Smooth muscle cell (in vitro differentiated cells): Measurements from ENCODE around the gene L3MBTL1. TPM values are rescaled to one million over a fixed set of nuclear protein-coding genes. Genes with fewer than 3 reads are reported as not detected.

Source experiments
- DNase-seq: peaks from one replicate; lab custom pipeline; 2025; ENCODE audit not compliant: unreplicated experiment; lab: John Stamatoyannopoulos, UW
- H2AFZ ChIP-seq: fragments of 200-600 bp; sonication (generic); 2 replicates; pipeline ENCODE4 v1.6.0; 2016; ENCODE audit warnings: antibody characterized with exemption, low read depth, mild to moderate bottlenecking
- H3F3A ChIP-seq: fragments of 200-600 bp; sonication (generic); 2 replicates; pipeline ENCODE4 v1.6.0; 2017; ENCODE audit warnings: antibody characterized with exemption, low read depth
- H3K27ac ChIP-seq: fragments of 200-600 bp; sonication (generic); 2 replicates; pipeline ENCODE4 v1.5.1; 2016; ENCODE audit warnings: low read depth, mild to moderate bottlenecking
- H3K27me3 ChIP-seq: fragments of 200-600 bp; sonication (generic); 2 replicates; pipeline ENCODE4 v1.6.1; 2016; ENCODE audit warnings: low read depth, mild to moderate bottlenecking
- H3K36me3 ChIP-seq: fragments of 200-600 bp; sonication (generic); 2 replicates; pipeline ENCODE4 v1.5.1; 2016; ENCODE audit warnings: low read depth
- H3K4me1 ChIP-seq: fragments of 200-600 bp; sonication (generic); 2 replicates; pipeline ENCODE4 v1.5.1; 2016; ENCODE audit warnings: low read depth
- H3K4me2 ChIP-seq: fragments of 200-600 bp; sonication (generic); 2 replicates; pipeline ENCODE4 v1.6.0; 2016; ENCODE audit warnings: mild to moderate bottlenecking
- H3K4me3 ChIP-seq: fragments of 200-600 bp; sonication (generic); 2 replicates; pipeline ENCODE4 v1.5.1; 2016; ENCODE audit warnings: mild to moderate bottlenecking
- H3K79me2 ChIP-seq: fragments of 200-600 bp; sonication (generic); 2 replicates; pipeline ENCODE4 v1.6.0; 2016; ENCODE audit warnings: low read depth, mild to moderate bottlenecking
- H3K9ac ChIP-seq: fragments of 200-600 bp; sonication (generic); 2 replicates; pipeline ENCODE4 v1.6.0; 2016; ENCODE audit warnings: low read depth
- H3K9me3 ChIP-seq: fragments of 200-600 bp; sonication (generic); replicated peaks from 2 replicates; pipeline ENCODE4 v1.5.1; 2016; ENCODE audit warnings: low read depth
- H4K20me1 ChIP-seq: fragments of 200-600 bp; sonication (generic); 2 replicates; pipeline ENCODE4 v1.6.0; 2016; ENCODE audit warnings: low read depth
- WGBS: methylation state at CpG from one replicate; pipeline ENCODE4 v1.1.7; 2016; ENCODE audit warnings: low lambda C conversion rate; 5-methylcytosine and 5-hydroxymethylcytosine counted together
- polyA plus RNA-seq: library from polyadenylated mRNA; unstranded; fragments of >200 nt; fragmentation: Nextera tagmentation; extraction: Ambion mirVana; gene quantifications from 2 replicates; pipeline ENCODE4 v1.2.1, GENCODE V29; 2016
- total RNA-seq: library from RNA; depleted of rRNA; stranded (reverse); fragments of >200 nt; gene quantifications from 2 replicates; pipeline ENCODE4 v1.2.3, GENCODE V29; 2014
- TF ChIP-seq, protein P1 (sequence below): fragments of 200-600 bp; sonication (generic); IDR thresholded peaks from 2 replicates; pipeline ENCODE4 v1.5.1; 2017; ENCODE audit warnings: borderline replicate concordance, mild to moderate bottlenecking, antibody characterized with exemption; ENCODE audit not compliant: insufficient read depth, poor library complexity, severe bottlenecking

Gene L3MBTL1
- total and polyA plus RNA-seq, 2 experiments from 2014 or later = 7.7 to 8.9 TPM

DNA sequence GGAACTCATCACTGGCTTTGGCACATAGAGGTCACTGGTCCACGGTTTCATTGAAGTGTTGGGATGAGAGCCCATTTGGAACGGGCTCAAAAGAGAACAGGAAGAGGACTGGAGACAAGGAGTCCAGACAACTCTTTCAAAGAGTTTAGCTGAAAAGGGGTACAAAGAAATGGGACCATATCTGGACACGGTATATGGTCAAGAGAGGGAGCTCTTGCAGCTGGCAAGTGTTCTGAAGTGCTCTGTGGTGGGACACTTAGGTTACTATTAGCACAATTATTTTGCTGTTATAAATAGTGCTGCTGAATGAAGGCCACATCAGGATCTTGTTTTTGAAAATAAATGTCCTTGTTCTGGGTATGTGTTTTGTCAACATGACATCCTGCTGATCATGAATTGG lies 55.9 kb downstream of the L3MBTL1 start:
- Histone ChIP-seq H3K79me2 (no peaks in the 10 kb centered on the region), H3K9ac (no peak overlapping the region), H3K4me3 (no peak overlapping the region), H3K36me3 (no peaks in the 10 kb centered on the region), H3K27me3 (no peaks in the 10 kb centered on the region), H3K4me2 (no peak overlapping the region), H3K9me3 (no peaks in the 10 kb centered on the region), H3K4me1 (no peaks in the 10 kb centered on the region), H3K27ac (no peak overlapping the region), H3F3A (no peaks in the 10 kb centered on the region), H2AFZ (no peak overlapping the region), H4K20me1 (no peaks in the 10 kb centered on the region)
- TF ChIP-seq, protein P1, sequence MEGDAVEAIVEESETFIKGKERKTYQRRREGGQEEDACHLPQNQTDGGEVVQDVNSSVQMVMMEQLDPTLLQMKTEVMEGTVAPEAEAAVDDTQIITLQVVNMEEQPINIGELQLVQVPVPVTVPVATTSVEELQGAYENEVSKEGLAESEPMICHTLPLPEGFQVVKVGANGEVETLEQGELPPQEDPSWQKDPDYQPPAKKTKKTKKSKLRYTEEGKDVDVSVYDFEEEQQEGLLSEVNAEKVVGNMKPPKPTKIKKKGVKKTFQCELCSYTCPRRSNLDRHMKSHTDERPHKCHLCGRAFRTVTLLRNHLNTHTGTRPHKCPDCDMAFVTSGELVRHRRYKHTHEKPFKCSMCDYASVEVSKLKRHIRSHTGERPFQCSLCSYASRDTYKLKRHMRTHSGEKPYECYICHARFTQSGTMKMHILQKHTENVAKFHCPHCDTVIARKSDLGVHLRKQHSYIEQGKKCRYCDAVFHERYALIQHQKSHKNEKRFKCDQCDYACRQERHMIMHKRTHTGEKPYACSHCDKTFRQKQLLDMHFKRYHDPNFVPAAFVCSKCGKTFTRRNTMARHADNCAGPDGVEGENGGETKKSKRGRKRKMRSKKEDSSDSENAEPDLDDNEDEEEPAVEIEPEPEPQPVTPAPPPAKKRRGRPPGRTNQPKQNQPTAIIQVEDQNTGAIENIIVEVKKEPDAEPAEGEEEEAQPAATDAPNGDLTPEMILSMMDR = no peak
- 80% methylated on average over 3 of the region's 3 CpGs for WGBS
- no peak for DNase-seq

DNA sequence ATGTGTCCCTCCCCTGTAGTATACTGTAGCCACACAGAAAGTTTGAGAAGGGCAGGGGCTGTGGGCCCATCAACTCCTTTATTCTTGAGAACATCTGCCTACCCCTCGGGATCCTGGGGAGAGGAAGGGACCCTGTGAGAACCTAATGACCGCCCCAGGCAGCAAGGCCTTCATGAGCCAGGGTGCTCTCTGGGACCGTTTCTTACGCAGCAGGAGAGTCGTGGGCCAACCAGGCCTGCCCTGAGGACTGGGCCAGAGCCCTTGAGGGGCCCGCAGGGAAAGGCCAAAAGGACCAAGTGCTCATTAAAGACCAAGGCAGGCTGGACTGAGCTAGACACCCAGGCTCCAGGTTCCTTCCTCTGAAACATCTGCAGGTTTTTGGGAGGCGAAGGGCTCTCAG lies 56.5 kb downstream of the L3MBTL1 start:
- no peaks in the 10 kb centered on the region for H3K36me3 ChIP-seq
- TF ChIP-seq, protein P1 = no peak
- H3K4me2 ChIP-seq = no peak overlapping the region
- no peaks in the 10 kb centered on the region for H3K27me3 ChIP-seq
- no peak overlapping the region for H2AFZ ChIP-seq
- no peaks in the 10 kb centered on the region for H3F3A ChIP-seq
- no peaks in the 10 kb centered on the region for H3K4me1 ChIP-seq
- H3K9ac ChIP-seq = no peak overlapping the region
- 93% methylated on average over 7 of the region's 7 CpGs for WGBS
- H4K20me1 ChIP-seq = no peaks in the 10 kb centered on the region
- no peaks in the 10 kb centered on the region for H3K79me2 ChIP-seq
- DNase-seq = no peak
- H3K27ac ChIP-seq = no peak overlapping the region
- no peak overlapping the region for H3K4me3 ChIP-seq
- no peaks in the 10 kb centered on the region for H3K9me3 ChIP-seq

DNA sequence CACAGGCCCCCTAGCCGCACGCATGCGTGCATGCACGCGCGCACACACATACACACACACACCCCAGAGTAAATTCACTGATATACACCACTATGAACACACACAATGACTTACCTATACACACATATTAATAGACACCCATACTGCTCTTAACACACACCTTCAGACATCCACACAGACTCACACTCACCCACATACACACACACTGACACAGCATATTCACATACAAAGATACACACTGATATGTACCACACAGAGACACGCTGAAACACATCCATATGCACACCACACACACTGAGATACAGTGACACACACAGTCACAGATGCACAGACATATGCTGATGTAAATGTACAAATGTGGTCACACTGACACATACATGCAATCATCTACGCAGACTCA lies 57.0 kb downstream of the L3MBTL1 start:
- Histone ChIP-seq H3F3A (no peaks in the 10 kb centered on the region), H4K20me1 (no peaks in the 10 kb centered on the region), H3K4me3 (no peak overlapping the region), H3K36me3 (no peaks in the 10 kb centered on the region), H3K79me2 (no peaks in the 10 kb centered on the region), H3K9me3 (no peaks in the 10 kb centered on the region), H3K9ac (no peak overlapping the region), H3K27ac (no peak overlapping the region), H3K4me2 (no peak overlapping the region), H3K27me3 (no peaks in the 10 kb centered on the region), H2AFZ (no peak overlapping the region), H3K4me1 (no peaks in the 10 kb centered on the region)
- DNase-seq = no peak
- 97% methylated on average over 5 of the region's 8 CpGs for WGBS
- TF ChIP-seq, protein P1 = no peak

DNA sequence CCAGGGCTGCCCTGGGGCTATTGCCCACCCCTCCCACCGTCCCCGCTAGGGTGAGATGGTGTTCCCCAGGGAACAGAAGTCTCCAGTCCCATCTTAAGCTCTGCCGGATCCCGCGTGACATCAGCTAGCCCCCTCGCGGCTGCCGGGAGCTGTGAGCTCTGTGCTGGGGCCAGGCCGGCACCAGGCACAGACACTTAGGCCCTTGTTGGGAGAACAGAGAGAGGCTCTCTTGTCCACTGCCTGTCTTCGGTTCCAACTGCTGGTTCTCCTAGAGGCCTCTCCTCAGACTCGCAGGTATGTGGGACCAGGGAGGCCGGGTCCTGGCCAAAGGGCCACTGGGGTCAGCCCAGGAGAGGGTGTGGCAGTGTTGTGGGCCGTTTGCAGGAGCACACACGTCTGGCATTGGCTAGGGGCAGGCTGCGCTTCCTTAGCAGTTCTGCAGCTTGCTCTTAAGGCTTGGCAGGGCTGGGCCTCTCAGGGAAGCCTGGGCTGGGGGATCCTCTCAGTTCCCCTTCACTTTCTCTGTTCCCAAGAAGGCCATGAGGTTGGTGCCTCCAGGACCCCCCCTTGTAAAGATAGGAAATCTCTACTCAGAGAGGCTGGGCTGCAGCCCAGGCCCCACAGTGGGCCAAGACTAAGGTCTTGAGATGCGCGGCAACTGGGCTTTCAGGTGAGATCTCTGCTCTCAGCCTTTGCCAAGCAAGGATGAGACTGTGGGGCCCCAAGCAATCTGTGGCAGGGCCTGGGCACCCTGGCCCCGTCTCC lies 57.7 kb downstream of the L3MBTL1 start:
- Histone ChIP-seq H3K4me1 (no peaks in the 10 kb centered on the region), H3K4me3 (no peak overlapping the region), H3K9me3 (no peaks in the 10 kb centered on the region), H3K79me2 (no peaks in the 10 kb centered on the region), H3K9ac (no peak overlapping the region), H4K20me1 (no peaks in the 10 kb centered on the region), H3K4me2 (no peak overlapping the region), H3K27ac (no peak overlapping the region), H3K27me3 (no peaks in the 10 kb centered on the region), H3K36me3 (no peaks in the 10 kb centered on the region), H3F3A (no peaks in the 10 kb centered on the region), H2AFZ (no peak overlapping the region)
- no peak for DNase-seq
- TF ChIP-seq, protein P1 = no peak
- WGBS = 84% methylated on average over 18 of the region's 18 CpGs
